ENCODE results near the gene SCUBE3.

The SCUBE3 gene

GRCh38 chr6:35181308-35181932 lies 32.3 kb upstream of the SCUBE3 start:
- no peak overlapping the region for H3K4me3 ChIP-seq (ENCODE audit: low read length in 2 of 2)
- no peaks in the 10 kb centered on the region for H3K36me3 ChIP-seq (ENCODE audit: control insufficient read depth in 2 of 2, insufficient read depth in 2 of 2, low read length in 2 of 2)
- H3K9ac ChIP-seq (ENCODE audit: low read depth in 1 of 2, low read length in 2 of 2) = no peak overlapping the region
- no peaks in the 10 kb centered on the region for H3K27me3 ChIP-seq (ENCODE audit: control insufficient read depth in 2 of 2, insufficient read depth in 2 of 2, low read length in 2 of 2)
- no peak overlapping the region for H3K27ac ChIP-seq (ENCODE audit: low read depth in 2 of 2, low read length in 2 of 2)
- H3K4me1 ChIP-seq (ENCODE audit: control insufficient read depth in 2 of 2, insufficient read depth in 2 of 2, low read length in 2 of 2) = peaks cover 0 to 5% of the 10 kb centered on the region in 2 donors
- H3K9me3 ChIP-seq (ENCODE audit: control insufficient read depth in 2 of 2, low read length in 2 of 2) = no peaks in the 10 kb centered on the region

GRCh38 chr6:35181933-35182612 lies 31.7 kb upstream of the SCUBE3 start:
- Histone ChIP-seq H3K4me1 (ENCODE audit: control insufficient read depth in 2 of 2, insufficient read depth in 2 of 2, low read length in 2 of 2) (peaks cover 0 to 5% of the 10 kb centered on the region in 2 donors), H3K9ac (ENCODE audit: low read depth in 1 of 2, low read length in 2 of 2) (no peak overlapping the region), H3K4me3 (ENCODE audit: low read length in 2 of 2) (no peak overlapping the region), H3K9me3 (ENCODE audit: control insufficient read depth in 2 of 2, low read length in 2 of 2) (no peaks in the 10 kb centered on the region), H3K27ac (ENCODE audit: low read depth in 2 of 2, low read length in 2 of 2) (no peak overlapping the region), H3K36me3 (ENCODE audit: control insufficient read depth in 2 of 2, insufficient read depth in 2 of 2, low read length in 2 of 2) (no peaks in the 10 kb centered on the region), H3K27me3 (ENCODE audit: control insufficient read depth in 2 of 2, insufficient read depth in 2 of 2, low read length in 2 of 2) (no peaks in the 10 kb centered on the region)

- H3K9ac ChIP-seq (ENCODE audit: low read depth in 1 of 2, low read length in 2 of 2) = no peak overlapping the region
- no peak overlapping the region for H3K27ac ChIP-seq (ENCODE audit: low read depth in 2 of 2, low read length in 2 of 2)
- peaks cover 0 to 5% of the 10 kb centered on the region in 2 donors for H3K4me1 ChIP-seq (ENCODE audit: control insufficient read depth in 2 of 2, insufficient read depth in 2 of 2, low read length in 2 of 2)
- no peaks in the 10 kb centered on the region for H3K9me3 ChIP-seq (ENCODE audit: control insufficient read depth in 2 of 2, low read length in 2 of 2)
- no peaks in the 10 kb centered on the region for H3K27me3 ChIP-seq (ENCODE audit: control insufficient read depth in 2 of 2, insufficient read depth in 2 of 2, low read length in 2 of 2)
- H3K4me3 ChIP-seq (ENCODE audit: low read length in 2 of 2) = no peak overlapping the region
- H3K36me3 ChIP-seq (ENCODE audit: control insufficient read depth in 2 of 2, insufficient read depth in 2 of 2, low read length in 2 of 2) = no peaks in the 10 kb centered on the region
Observed at GRCh38 chr6:35183281-35183680, 30.5 kb upstream of the SCUBE3 start.

- H3K4me3 ChIP-seq (ENCODE audit: low read length in 2 of 2) = no peak overlapping the region
Observed at GRCh38 chr6:35183935-35184334, 29.8 kb upstream of the SCUBE3 start.

GRCh38 chr6:35184580-35185301 lies 29.0 kb upstream of the SCUBE3 start:
- Histone ChIP-seq H3K4me3 (ENCODE audit: low read length in 2 of 2) (no peak overlapping the region), H3K36me3 (ENCODE audit: control insufficient read depth in 2 of 2, insufficient read depth in 2 of 2, low read length in 2 of 2) (no peaks in the 10 kb centered on the region), H3K4me1 (ENCODE audit: control insufficient read depth in 2 of 2, insufficient read depth in 2 of 2, low read length in 2 of 2) (peaks cover 0 to 5% of the 10 kb centered on the region in 2 donors), H3K9me3 (ENCODE audit: control insufficient read depth in 2 of 2, low read length in 2 of 2) (no peaks in the 10 kb centered on the region), H3K9ac (ENCODE audit: low read depth in 1 of 2, low read length in 2 of 2) (no peak overlapping the region), H3K27ac (ENCODE audit: low read depth in 2 of 2, low read length in 2 of 2) (no peak overlapping the region), H3K27me3 (ENCODE audit: control insufficient read depth in 2 of 2, insufficient read depth in 2 of 2, low read length in 2 of 2) (no peaks in the 10 kb centered on the region)

More at GRCh38 chr6:35183935-35184334, 29.8 kb upstream of the SCUBE3 start:
- Histone ChIP-seq H3K36me3 (ENCODE audit: control insufficient read depth in 2 of 2, insufficient read depth in 2 of 2, low read length in 2 of 2) (no peaks in the 10 kb centered on the region), H3K27ac (ENCODE audit: low read depth in 2 of 2, low read length in 2 of 2) (no peak overlapping the region), H3K9ac (ENCODE audit: low read depth in 1 of 2, low read length in 2 of 2) (no peak overlapping the region), H3K9me3 (ENCODE audit: control insufficient read depth in 2 of 2, low read length in 2 of 2) (no peaks in the 10 kb centered on the region), H3K27me3 (ENCODE audit: control insufficient read depth in 2 of 2, insufficient read depth in 2 of 2, low read length in 2 of 2) (no peaks in the 10 kb centered on the region), H3K4me1 (ENCODE audit: control insufficient read depth in 2 of 2, insufficient read depth in 2 of 2, low read length in 2 of 2) (peaks cover 0 to 5% of the 10 kb centered on the region in 2 donors)

GRCh38 chr6:35185302-35185681 lies 28.5 kb upstream of the SCUBE3 start:
- Histone ChIP-seq H3K27me3 (ENCODE audit: control insufficient read depth in 2 of 2, insufficient read depth in 2 of 2, low read length in 2 of 2) (no peaks in the 10 kb centered on the region), H3K9me3 (ENCODE audit: control insufficient read depth in 2 of 2, low read length in 2 of 2) (no peaks in the 10 kb centered on the region), H3K27ac (ENCODE audit: low read depth in 2 of 2, low read length in 2 of 2) (no peak overlapping the region), H3K4me3 (ENCODE audit: low read length in 2 of 2) (no peak overlapping the region), H3K9ac (ENCODE audit: low read depth in 1 of 2, low read length in 2 of 2) (no peak overlapping the region), H3K36me3 (ENCODE audit: control insufficient read depth in 2 of 2, insufficient read depth in 2 of 2, low read length in 2 of 2) (no peaks in the 10 kb centered on the region), H3K4me1 (ENCODE audit: control insufficient read depth in 2 of 2, insufficient read depth in 2 of 2, low read length in 2 of 2) (peaks cover 0 to 5% of the 10 kb centered on the region in 2 donors)

- no peak overlapping the region for H3K4me3 ChIP-seq (ENCODE audit: low read length in 2 of 2)
- no peaks in the 10 kb centered on the region for H3K36me3 ChIP-seq (ENCODE audit: control insufficient read depth in 2 of 2, insufficient read depth in 2 of 2, low read length in 2 of 2)
- H3K4me1 ChIP-seq (ENCODE audit: control insufficient read depth in 2 of 2, insufficient read depth in 2 of 2, low read length in 2 of 2) = peaks cover 0 to 5% of the 10 kb centered on the region in 2 donors
- no peak overlapping the region for H3K27ac ChIP-seq (ENCODE audit: low read depth in 2 of 2, low read length in 2 of 2)
- no peaks in the 10 kb centered on the region for H3K27me3 ChIP-seq (ENCODE audit: control insufficient read depth in 2 of 2, insufficient read depth in 2 of 2, low read length in 2 of 2)
- H3K9me3 ChIP-seq (ENCODE audit: control insufficient read depth in 2 of 2, low read length in 2 of 2) = no peaks in the 10 kb centered on the region
- no peak overlapping the region for H3K9ac ChIP-seq (ENCODE audit: low read depth in 1 of 2, low read length in 2 of 2)
Observed at GRCh38 chr6:35185971-35186370, 27.8 kb upstream of the SCUBE3 start.

- Histone ChIP-seq H3K27me3 (ENCODE audit: control insufficient read depth in 2 of 2, insufficient read depth in 2 of 2, low read length in 2 of 2) (no peaks in the 10 kb centered on the region), H3K36me3 (ENCODE audit: control insufficient read depth in 2 of 2, insufficient read depth in 2 of 2, low read length in 2 of 2) (no peaks in the 10 kb centered on the region), H3K4me3 (ENCODE audit: low read length in 2 of 2) (no peak overlapping the region), H3K27ac (ENCODE audit: low read depth in 2 of 2, low read length in 2 of 2) (no peak overlapping the region), H3K9me3 (ENCODE audit: control insufficient read depth in 2 of 2, low read length in 2 of 2) (no peaks in the 10 kb centered on the region), H3K9ac (ENCODE audit: low read depth in 1 of 2, low read length in 2 of 2) (no peak overlapping the region), H3K4me1 (ENCODE audit: control insufficient read depth in 2 of 2, insufficient read depth in 2 of 2, low read length in 2 of 2) (peaks cover 0 to 4% of the 10 kb centered on the region in 2 donors)
Observed at GRCh38 chr6:35186571-35186970, 27.2 kb upstream of the SCUBE3 start.

GRCh38 chr6:35188886-35189285 lies 24.9 kb upstream of the SCUBE3 start:
- Histone ChIP-seq H3K27ac (ENCODE audit: low read depth in 2 of 2, low read length in 2 of 2) (no peak overlapping the region), H3K36me3 (ENCODE audit: control insufficient read depth in 2 of 2, insufficient read depth in 2 of 2, low read length in 2 of 2) (no peaks in the 10 kb centered on the region)

GRCh38 chr6:35190306-35190705 lies 23.4 kb upstream of the SCUBE3 start:
- no peak overlapping the region for H3K27ac ChIP-seq (ENCODE audit: low read depth in 2 of 2, low read length in 2 of 2)

More at GRCh38 chr6:35188886-35189285, 24.9 kb upstream of the SCUBE3 start:
- Histone ChIP-seq H3K27me3 (ENCODE audit: control insufficient read depth in 2 of 2, insufficient read depth in 2 of 2, low read length in 2 of 2) (no peaks in the 10 kb centered on the region), H3K9me3 (ENCODE audit: control insufficient read depth in 2 of 2, low read length in 2 of 2) (no peaks in the 10 kb centered on the region), H3K4me3 (ENCODE audit: low read length in 2 of 2) (no peak overlapping the region), H3K4me1 (ENCODE audit: control insufficient read depth in 2 of 2, insufficient read depth in 2 of 2, low read length in 2 of 2) (no peaks in the 10 kb centered on the region), H3K9ac (ENCODE audit: low read depth in 1 of 2, low read length in 2 of 2) (no peak overlapping the region)

More at GRCh38 chr6:35190306-35190705, 23.4 kb upstream of the SCUBE3 start:
- no peaks in the 10 kb centered on the region for H3K9me3 ChIP-seq (ENCODE audit: control insufficient read depth in 2 of 2, low read length in 2 of 2)
- no peak overlapping the region for H3K9ac ChIP-seq (ENCODE audit: low read depth in 1 of 2, low read length in 2 of 2)
- H3K4me3 ChIP-seq (ENCODE audit: low read length in 2 of 2) = no peak overlapping the region
- no peaks in the 10 kb centered on the region for H3K4me1 ChIP-seq (ENCODE audit: control insufficient read depth in 2 of 2, insufficient read depth in 2 of 2, low read length in 2 of 2)
- no peaks in the 10 kb centered on the region for H3K36me3 ChIP-seq (ENCODE audit: control insufficient read depth in 2 of 2, insufficient read depth in 2 of 2, low read length in 2 of 2)
- no peaks in the 10 kb centered on the region for H3K27me3 ChIP-seq (ENCODE audit: control insufficient read depth in 2 of 2, insufficient read depth in 2 of 2, low read length in 2 of 2)

Data from mucosa of rectum (tissue), 2 donors.